Endothelial cell (in vitro differentiated cells): ENCODE data around the gene A3GALT2. TPM values are rescaled to one million over a fixed set of nuclear protein-coding genes. Genes with fewer than 3 reads are reported as not detected.

ENCODE experiments used
- DNase-seq: peaks from one replicate; pipeline ENCODE4 v3.0.0; 2021; ENCODE audit warnings: low spot score
- H3K27ac Mint-ChIP-seq: one replicate; pipeline ENCODE4 v1.8.0; 2021; ENCODE audit warnings: mixed read lengths, inconsistent platforms; ENCODE audit not compliant: unreplicated experiment
- H3K27me3 Mint-ChIP-seq: one replicate; pipeline ENCODE4 v1.8.0; 2021; ENCODE audit warnings: mild to moderate bottlenecking, moderate library complexity, mixed read lengths, inconsistent platforms; ENCODE audit not compliant: unreplicated experiment
- H3K36me3 Mint-ChIP-seq: one replicate; pipeline ENCODE4 v1.8.0; 2021; ENCODE audit warnings: mild to moderate bottlenecking, low read depth, mixed read lengths, inconsistent platforms; ENCODE audit not compliant: unreplicated experiment
- H3K4me1 Mint-ChIP-seq: one replicate; pipeline ENCODE4 v1.8.0; 2021; ENCODE audit warnings: mild to moderate bottlenecking, mixed read lengths, inconsistent platforms; ENCODE audit not compliant: unreplicated experiment
- H3K4me3 Mint-ChIP-seq: one replicate; pipeline ENCODE4 v1.8.0; 2021; ENCODE audit warnings: mild to moderate bottlenecking, mixed read lengths, inconsistent platforms; ENCODE audit not compliant: unreplicated experiment
- H3K9me3 Mint-ChIP-seq: one replicate; pipeline ENCODE4 v1.8.0; 2021; ENCODE audit warnings: mixed read lengths, inconsistent platforms; ENCODE audit not compliant: unreplicated experiment
- CTCF ChIP-seq: fragments of 200-600 bp; sonication (generic); IDR thresholded peaks from one replicate; pipeline ENCODE4 v1.5.0; 2021; ENCODE audit warnings: antibody characterized with exemption; ENCODE audit not compliant: unreplicated experiment
- total RNA-seq: library from RNA; stranded (reverse); fragmentation: NEBNext Ultra II Directional; extraction: Animal tissue kit (Norgen Biotek cat#: 25700); gene quantifications from one replicate; pipeline ENCODE4 v1.2.1, GENCODE V29; 2021; ENCODE audit not compliant: unreplicated experiment

A3GALT2 gene
- total RNA-seq, 1 donor from 2014 or later = not detected

DNA sequence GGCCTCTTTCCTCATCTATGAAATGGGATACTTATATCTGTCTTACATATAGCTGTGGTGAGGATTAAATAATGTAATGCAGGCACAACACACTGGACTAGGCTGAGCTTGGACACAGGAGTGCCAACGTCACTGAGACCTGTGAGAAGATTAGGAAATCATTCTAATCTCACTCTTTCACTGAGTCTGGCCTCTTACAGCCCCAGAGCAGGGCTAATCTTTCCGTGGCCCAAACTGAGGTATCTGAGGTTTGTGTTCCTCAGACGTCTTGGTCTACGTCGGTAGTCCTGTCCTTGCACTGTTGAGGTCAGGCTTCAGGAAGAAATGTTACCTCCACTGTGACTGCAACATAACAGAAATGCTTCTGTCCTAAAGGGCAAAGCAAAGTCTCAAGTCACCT, 22.6 kb upstream of the A3GALT2 start:
- H3K27ac Mint-ChIP-seq = no peak overlapping the region
- DNase-seq = no peak
- TF ChIP-seq CTCF = no peak
- H3K4me1 Mint-ChIP-seq = peaks cover 84% of the 10 kb centered on the region
- peaks cover 40% of the 10 kb centered on the region for H3K36me3 Mint-ChIP-seq
- no peak overlapping the region for H3K4me3 Mint-ChIP-seq
- peaks cover 14% of the 10 kb centered on the region for H3K27me3 Mint-ChIP-seq
- no peaks in the 10 kb centered on the region for H3K9me3 Mint-ChIP-seq

DNA sequence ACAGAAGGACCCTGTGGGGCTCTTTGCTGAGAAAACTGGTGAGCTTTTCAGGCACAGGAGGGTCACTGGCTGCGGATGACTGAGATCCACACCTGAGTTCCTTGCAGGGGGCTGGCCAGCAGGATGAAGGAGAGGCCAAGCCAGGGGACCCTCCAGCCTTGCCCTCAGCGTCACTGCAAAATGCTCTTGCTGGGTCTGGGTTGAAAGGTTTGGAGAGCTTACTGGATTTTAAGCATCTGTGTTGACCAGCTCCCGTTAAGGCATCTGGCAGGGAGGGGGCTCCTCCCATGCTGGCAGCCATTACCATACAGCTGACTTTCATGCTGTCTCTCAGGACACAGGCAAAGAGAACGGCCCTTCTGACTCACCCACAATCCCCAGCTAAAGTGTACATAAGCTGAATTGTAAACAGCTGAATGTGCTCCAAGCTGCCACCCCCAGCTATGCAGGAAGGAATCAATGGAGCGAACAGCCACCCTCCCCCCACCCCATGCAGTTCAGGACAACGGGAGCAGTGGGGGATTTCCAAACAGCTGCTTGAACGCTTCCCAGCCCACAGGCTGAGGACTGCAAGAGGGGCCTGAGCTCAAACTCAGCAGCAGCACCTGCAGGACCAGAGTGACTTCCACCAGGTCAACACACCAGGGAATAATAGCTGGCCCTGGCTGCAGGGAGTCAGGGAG, 21.3 kb upstream of the A3GALT2 start:
- Mint-ChIP-seq H3K27me3 (peaks cover 9% of the 10 kb centered on the region), H3K27ac (no peak overlapping the region), H3K4me3 (peak overlapping the region; percentile 39), H3K4me1 (peaks cover 84% of the 10 kb centered on the region), H3K36me3 (peaks cover 39% of the 10 kb centered on the region), H3K9me3 (no peaks in the 10 kb centered on the region)
- DNase-seq = no peak
- TF ChIP-seq CTCF = no peak

DNA sequence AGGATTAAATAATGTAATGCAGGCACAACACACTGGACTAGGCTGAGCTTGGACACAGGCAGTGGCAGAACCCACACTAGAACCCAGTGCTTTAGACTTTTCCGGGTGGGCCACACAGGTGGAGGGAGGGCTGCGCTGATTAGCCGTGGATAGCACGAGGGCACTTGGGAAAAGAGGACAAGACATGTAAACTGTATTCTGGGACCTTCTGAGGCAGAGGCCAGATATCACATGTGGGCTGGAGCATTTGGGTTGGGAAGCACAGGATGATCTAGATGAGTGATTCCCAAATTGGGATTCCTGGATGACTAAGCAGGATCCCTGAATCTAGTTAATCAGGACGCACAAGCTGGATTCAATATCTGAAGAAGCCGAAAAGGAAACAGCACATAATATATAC, 20.3 kb upstream of the A3GALT2 start:
- no peak overlapping the region for H3K27ac Mint-ChIP-seq
- no peaks in the 10 kb centered on the region for H3K9me3 Mint-ChIP-seq
- H3K36me3 Mint-ChIP-seq = peaks cover 34% of the 10 kb centered on the region
- TF ChIP-seq CTCF = no peak
- peaks cover 79% of the 10 kb centered on the region for H3K4me1 Mint-ChIP-seq
- peak overlapping the region; percentile 60 for H3K4me3 Mint-ChIP-seq
- peaks cover 6% of the 10 kb centered on the region for H3K27me3 Mint-ChIP-seq
- no peak for DNase-seq

GRCh38 chr1:33339413-33339812, 18.5 kb upstream of the A3GALT2 start:
- Mint-ChIP-seq H3K4me3 (no peak overlapping the region), H3K9me3 (no peaks in the 10 kb centered on the region), H3K36me3 (peaks cover 34% of the 10 kb centered on the region), H3K27me3 (peaks cover 9% of the 10 kb centered on the region), H3K27ac (peak overlapping the region; percentile 24), H3K4me1 (peaks cover 78% of the 10 kb centered on the region)
- DNase-seq = no peak
- no peak for TF ChIP-seq CTCF

GRCh38 chr1:33338440-33339211, 17.7 kb upstream of the A3GALT2 start:
- H3K4me1 Mint-ChIP-seq = peaks cover 77% of the 10 kb centered on the region
- H3K27me3 Mint-ChIP-seq = peaks cover 9% of the 10 kb centered on the region
- TF ChIP-seq CTCF = no peak
- no peaks in the 10 kb centered on the region for H3K9me3 Mint-ChIP-seq
- peak overlapping the region; percentile 57 for H3K27ac Mint-ChIP-seq
- peak overlapping the region; percentile 59 for H3K4me3 Mint-ChIP-seq
- DNase-seq = no peak
- H3K36me3 Mint-ChIP-seq = peaks cover 34% of the 10 kb centered on the region
